ENCODE measurements around the gene PIM1.

GRCh38 chr6:37177077-37177934, 7.4 kb downstream of the PIM1 start:
- TF ChIP-seq POLR2AphosphoS5 (IDR thresholded peaks at IDR 0.05; ENCODE audit: borderline replicate concordance, low read depth, low read length) (no peak), EZH2 (IDR thresholded peaks at IDR 0.05) (no peak), FOXP2 (optimal IDR thresholded peaks at IDR 0.05; ENCODE audit: control extremely low read depth, extremely low read length, insufficient read depth) (no peak)
